GM10248 (cell line): ENCODE measurements around the gene DDX6.

Experiments
- CTCF ChIA-PET: fragments of 300-600 bp; sonication (Branson Sonifier 250); formaldehyde crosslinking; extraction: SDS; loops from one replicate; lab custom pipeline; 2021; ENCODE audit warnings: antibody characterized with exemption; lab: Yijun Ruan, JAX
- POLR2A ChIA-PET: fragments of 350-650 bp; sonication (Branson Sonifier 250); formaldehyde crosslinking; extraction: SDS; loops from one replicate; lab custom pipeline; 2020; ENCODE audit warnings: antibody characterized with exemption; lab: Yijun Ruan, JAX
- DNase-seq: peaks from one replicate; pipeline ENCODE4 v3.0.0; 2012; ENCODE audit errors: extremely low spot score
- TF ChIP-seq, protein P1 (sequence below): IDR thresholded peaks from 2 replicates; pipeline ENCODE4 v1.5.1; 2012; ENCODE audit warnings: mild to moderate bottlenecking, low read depth; ENCODE audit errors: extremely low read depth, missing control alignments, control extremely low read depth

Gene DDX6

DNA sequence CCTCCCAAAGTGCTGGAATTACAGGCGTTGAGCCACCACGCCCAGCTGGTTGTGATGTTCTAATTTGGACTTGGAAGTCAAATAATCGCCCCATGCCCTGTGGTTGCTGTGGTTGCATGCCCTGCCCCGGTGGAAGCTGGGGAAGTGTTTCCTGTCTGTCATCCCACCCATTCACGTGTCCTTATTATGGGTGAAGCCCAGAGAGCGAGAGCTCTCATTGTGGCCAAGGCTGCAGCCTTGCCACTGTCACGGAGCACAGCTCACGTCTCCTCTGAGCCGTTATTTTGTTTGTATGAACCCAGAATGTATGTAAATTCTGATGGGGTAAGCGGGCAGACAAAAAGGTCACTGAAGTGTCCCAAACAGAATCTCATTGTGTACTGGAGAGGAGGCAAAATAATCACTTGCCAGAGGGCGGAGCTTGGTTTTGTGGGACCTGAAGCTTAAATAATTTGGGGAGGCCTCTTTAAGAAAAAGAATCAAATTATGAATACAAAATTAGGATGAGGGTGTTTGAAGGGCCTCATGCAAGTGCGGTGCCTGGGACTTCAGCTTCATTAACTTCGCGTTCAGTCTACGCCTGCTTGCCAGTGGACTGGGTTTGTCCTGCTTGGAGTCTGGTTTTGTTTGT is 85.7 kb downstream of the DDX6 start:
- ChIA-PET CTCF (interaction anchor here (0.8 to 6.4 kb wide), 4 partner anchors 9 to 45 kb away, joined by 3 to 41 read pairs (median 4); no protein-coding TSS in a partner anchor), POLR2A (no interaction called here)
- no peak for DNase-seq
- TF ChIP-seq, protein P1, sequence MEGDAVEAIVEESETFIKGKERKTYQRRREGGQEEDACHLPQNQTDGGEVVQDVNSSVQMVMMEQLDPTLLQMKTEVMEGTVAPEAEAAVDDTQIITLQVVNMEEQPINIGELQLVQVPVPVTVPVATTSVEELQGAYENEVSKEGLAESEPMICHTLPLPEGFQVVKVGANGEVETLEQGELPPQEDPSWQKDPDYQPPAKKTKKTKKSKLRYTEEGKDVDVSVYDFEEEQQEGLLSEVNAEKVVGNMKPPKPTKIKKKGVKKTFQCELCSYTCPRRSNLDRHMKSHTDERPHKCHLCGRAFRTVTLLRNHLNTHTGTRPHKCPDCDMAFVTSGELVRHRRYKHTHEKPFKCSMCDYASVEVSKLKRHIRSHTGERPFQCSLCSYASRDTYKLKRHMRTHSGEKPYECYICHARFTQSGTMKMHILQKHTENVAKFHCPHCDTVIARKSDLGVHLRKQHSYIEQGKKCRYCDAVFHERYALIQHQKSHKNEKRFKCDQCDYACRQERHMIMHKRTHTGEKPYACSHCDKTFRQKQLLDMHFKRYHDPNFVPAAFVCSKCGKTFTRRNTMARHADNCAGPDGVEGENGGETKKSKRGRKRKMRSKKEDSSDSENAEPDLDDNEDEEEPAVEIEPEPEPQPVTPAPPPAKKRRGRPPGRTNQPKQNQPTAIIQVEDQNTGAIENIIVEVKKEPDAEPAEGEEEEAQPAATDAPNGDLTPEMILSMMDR, result no peak

DNA sequence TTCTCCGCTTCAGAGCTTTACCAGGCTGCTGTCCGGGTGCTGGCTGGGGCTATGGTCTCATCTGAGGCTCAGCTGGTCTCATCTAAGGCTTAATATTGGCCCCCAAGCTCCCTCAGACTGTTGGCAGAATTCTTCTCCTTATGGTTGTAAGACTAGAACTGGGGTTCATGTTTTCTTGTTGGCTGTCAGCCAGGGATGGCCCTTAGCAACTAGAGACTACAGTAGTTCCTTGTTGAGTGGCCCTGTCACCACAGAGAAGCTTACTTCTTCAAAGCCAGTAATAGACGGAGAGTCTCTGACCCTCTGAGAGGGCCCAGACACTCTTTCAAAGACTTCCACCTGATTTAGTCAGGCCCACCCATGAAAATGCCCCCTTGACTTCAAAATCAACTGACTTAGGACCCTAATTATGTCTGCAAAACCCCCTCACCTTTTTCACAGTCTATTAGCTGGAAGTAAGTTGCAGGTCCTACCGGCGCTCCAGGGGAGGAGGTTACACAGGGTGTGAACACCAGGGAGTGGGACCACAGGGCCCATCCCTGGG is 87.3 kb downstream of the DDX6 start:
- POLR2A ChIA-PET, result no interaction called here
- no peak for DNase-seq
- CTCF ChIA-PET, result interaction anchor here (0.6 to 6.4 kb wide), 3 partner anchors 8 to 15 kb away, joined by 3 to 41 read pairs (median 3); no protein-coding TSS in a partner anchor
- TF ChIP-seq, protein P1, result no peak

DNA sequence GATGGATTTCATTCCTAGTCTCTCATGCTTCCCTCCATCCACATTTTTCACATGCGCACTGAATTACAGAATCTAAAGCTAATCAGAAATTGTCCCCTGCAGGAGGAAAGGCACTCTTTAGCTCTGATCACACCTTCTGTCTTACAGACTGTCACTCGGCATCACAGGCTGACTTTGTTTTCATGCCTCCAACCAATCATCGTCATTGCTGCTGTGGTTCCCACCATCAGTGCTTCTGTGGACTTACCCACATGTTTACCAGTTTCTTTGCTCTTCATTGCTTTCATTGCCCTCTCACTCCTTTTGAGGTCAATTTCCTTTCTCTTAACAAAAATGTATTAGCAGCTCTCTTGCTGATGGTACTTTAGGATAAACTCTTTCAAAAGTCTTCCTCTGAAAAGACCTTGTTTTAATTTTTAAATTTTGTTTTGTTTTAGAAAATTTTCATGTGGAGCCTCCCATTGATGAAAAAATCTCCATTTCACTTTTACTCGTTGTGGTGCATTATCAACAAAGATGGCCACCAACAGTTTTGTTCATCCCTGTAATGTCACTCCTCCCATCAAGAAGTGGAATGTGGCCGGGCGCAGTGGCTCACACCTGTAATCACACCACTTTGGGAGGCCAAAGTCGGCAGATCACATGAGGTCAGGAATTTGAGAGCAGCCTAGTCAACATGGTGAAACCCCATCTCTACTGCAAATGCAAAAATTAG is 91.3 kb downstream of the DDX6 start:
- CTCF ChIA-PET, result interaction anchor here (0.9 to 1.6 kb wide), 2 partner anchors 9 to 10 kb away, joined by 3 to 5 read pairs; no protein-coding TSS in a partner anchor
- POLR2A ChIA-PET, result interaction anchor here (0.6 kb wide), 1 partner anchor 222 kb away, joined by 3 read pairs; no protein-coding TSS in a partner anchor

More for the DNA sequence above, 91.3 kb downstream of the DDX6 start:
- no peak for DNase-seq
- TF ChIP-seq, protein P1, result no peak
